Endothelial cell of umbilical vein (primary cell): ENCODE measurements around the gene SLC5A5. TPM values are rescaled to one million over a fixed set of nuclear protein-coding genes. Genes with fewer than 3 reads are reported as not detected.
A peak's percentile ranks its signal among the peaks of the same experiment; 100 is the strongest.

Experiments used
- BruUV-seq: library from RNA; stranded (reverse); fragments of 400-500 nt; replicated peaks from 2 replicates; lab custom pipeline; 2021; lab: Mats Ljungman, UMichigan
- CTCF ChIA-PET: fragments of 300-600, 350-600 bp; sonication (Branson Sonifier 250); formaldehyde crosslinking; loops from one replicate; lab custom pipeline; 2021; ENCODE audit warnings: antibody characterized with exemption, inconsistent platforms; lab: Charles Lee
- POLR2A ChIA-PET: fragments of 300-600, 350-600 bp; sonication (Branson Sonifier 250); formaldehyde crosslinking; loops from one replicate; lab custom pipeline; 2021; ENCODE audit warnings: antibody characterized with exemption, inconsistent platforms; lab: Charles Lee
- DNase-seq: peaks from one replicate; pipeline ENCODE4 v3.0.0-alpha.2; 2011; ENCODE audit warnings: low read depth, low spot score
- FAIRE-seq: peaks from 2 replicates; lab custom pipeline; 2011; peaks lifted over from hg19 to GRCh38; lab: Jason Lieb, UNC
- H2AFZ ChIP-seq: 2 replicates; pipeline ENCODE4 v1.6.0; 2012; ENCODE audit warnings: low read depth, low read length, control low read depth, inconsistent platforms
- H3K27ac ChIP-seq: 2 replicates; pipeline ENCODE4 v1.5.1; 2011; ENCODE audit warnings: low read depth, mild to moderate bottlenecking, control low read depth, low read length, moderate library complexity; ENCODE audit not compliant: insufficient read depth
- H3K27me3 ChIP-seq, 2 experiments: 2 replicates each; pipeline versions ENCODE4 v1.6.0 to v1.6.1; 2011; ENCODE audit warnings: low read length in 2 of 2, mixed read lengths in 1 of 2; ENCODE audit not compliant: control insufficient read depth in 2 of 2, insufficient read depth in 2 of 2
- H3K36me3 ChIP-seq, 2 experiments: 2 replicates in 1 of 2; 3 replicates in 1 of 2; pipeline ENCODE4 v1.5.1; 2011; ENCODE audit warnings: low read length in 2 of 2, mild to moderate bottlenecking in 1 of 2, moderate library complexity in 1 of 2; ENCODE audit not compliant: control insufficient read depth in 2 of 2, insufficient read depth in 2 of 2; ENCODE audit errors: extremely low read depth in 1 of 2
- H3K4me1 ChIP-seq: 3 replicates; pipeline ENCODE4 v1.5.1; 2011; ENCODE audit warnings: mild to moderate bottlenecking, low read length; ENCODE audit not compliant: control insufficient read depth, insufficient read depth; ENCODE audit errors: extremely low read depth
- H3K4me2 ChIP-seq: 2 replicates; pipeline ENCODE4 v1.6.1; 2011; ENCODE audit warnings: low read length, control low read depth, mixed read lengths; ENCODE audit not compliant: insufficient read depth
- H3K4me3 ChIP-seq, 3 experiments: fragments of 200-600 bp in 1 of 3; sonication (generic), shearing (Covaris generic) in 1 of 3; replicated peaks in 1 of 3; 2 replicates each; pipeline ENCODE4 v1.5.1; 2011 to 2016; ENCODE audit warnings: control low read depth in 3 of 3, low read length in 3 of 3, mild to moderate bottlenecking in 2 of 3, inconsistent platforms in 1 of 3, low read depth in 1 of 3, moderate library complexity in 1 of 3; ENCODE audit not compliant: insufficient read depth in 1 of 3
- H3K79me2 ChIP-seq: 2 replicates; pipeline ENCODE4 v1.6.0; 2012; ENCODE audit warnings: low read length, inconsistent platforms; ENCODE audit not compliant: control insufficient read depth, insufficient read depth
- H3K9ac ChIP-seq: replicated peaks from 2 replicates; pipeline ENCODE3; 2011; ENCODE audit warnings: low read length, control low read depth; ENCODE audit not compliant: insufficient read depth; ENCODE audit errors: extremely low read depth
- H3K9me1 ChIP-seq: replicated peaks from 3 replicates; pipeline ENCODE4 v1.6.0; 2011; ENCODE audit warnings: mild to moderate bottlenecking, low read length; ENCODE audit not compliant: control insufficient read depth, insufficient read depth; ENCODE audit errors: extremely low read depth
- H3K9me3 ChIP-seq: replicated peaks from 2 replicates; pipeline ENCODE4 v1.5.1; 2012; ENCODE audit warnings: low read length, inconsistent platforms; ENCODE audit not compliant: control insufficient read depth, insufficient read depth
- H4K20me1 ChIP-seq: replicated peaks from 2 replicates; pipeline ENCODE3; 2011; ENCODE audit warnings: mild to moderate bottlenecking, low read length; ENCODE audit not compliant: control insufficient read depth, insufficient read depth; ENCODE audit errors: extremely low read depth
- JUN ChIP-seq: IDR thresholded peaks from 2 replicates; pipeline ENCODE4 v1.6.1; 2011; ENCODE audit warnings: borderline replicate concordance, low read depth; ENCODE audit not compliant: insufficient read length, insufficient read depth
- dilution Hi-C: fragments of 300-500 bp; cut with MboI; formaldehyde crosslinking; loops from one replicate; pipeline ENCODE4 v1.15.0; 2019; ENCODE audit warnings: low sequenced_read_pairs; ENCODE audit not compliant: extremely low pct_ligation_motif_present
- intact Hi-C: fragments of 100-400 bp; cut with micrococcal nuclease; formaldehyde crosslinking; loops from one replicate; pipeline ENCODE4 v1.10.0; 2022
- polyA plus RNA-seq, 4 experiments: library from polyadenylated mRNA; depleted of rRNA in 3 of 4; stranded (reverse) in 3 of 4; unstranded in 1 of 4; fragments of >200 nt; gene quantifications; 2 replicates each; pipeline versions ENCODE4 v1.2.1 to v1.2.3, GENCODE V29; 2011 to 2012; ENCODE audit warnings: missing spikeins in 1 of 4
- total RNA-seq: library from RNA; stranded (reverse); gene quantifications from 2 replicates; pipeline ENCODE4 v1.2.3, GENCODE V29; 2021
- TF ChIP-seq, protein P1 (sequence below), 2 donors: IDR thresholded peaks; 1 replicate in 1 of 2; 2 replicates in 1 of 2; pipeline ENCODE4 v1.5.1; 2011; ENCODE audit warnings: low read length in 2 of 2, mild to moderate bottlenecking in 2 of 2, moderate library complexity in 2 of 2, control low read depth in 1 of 2, inconsistent platforms in 1 of 2, low read depth in 1 of 2; ENCODE audit not compliant: insufficient read depth in 1 of 2; ENCODE audit errors: extremely low read depth in 1 of 2

SLC5A5 gene
- total and polyA plus RNA-seq, 2 donors (not counting 3 experiments of a cell fraction or from before 2014, with no cell fraction given): not detected

DNA sequence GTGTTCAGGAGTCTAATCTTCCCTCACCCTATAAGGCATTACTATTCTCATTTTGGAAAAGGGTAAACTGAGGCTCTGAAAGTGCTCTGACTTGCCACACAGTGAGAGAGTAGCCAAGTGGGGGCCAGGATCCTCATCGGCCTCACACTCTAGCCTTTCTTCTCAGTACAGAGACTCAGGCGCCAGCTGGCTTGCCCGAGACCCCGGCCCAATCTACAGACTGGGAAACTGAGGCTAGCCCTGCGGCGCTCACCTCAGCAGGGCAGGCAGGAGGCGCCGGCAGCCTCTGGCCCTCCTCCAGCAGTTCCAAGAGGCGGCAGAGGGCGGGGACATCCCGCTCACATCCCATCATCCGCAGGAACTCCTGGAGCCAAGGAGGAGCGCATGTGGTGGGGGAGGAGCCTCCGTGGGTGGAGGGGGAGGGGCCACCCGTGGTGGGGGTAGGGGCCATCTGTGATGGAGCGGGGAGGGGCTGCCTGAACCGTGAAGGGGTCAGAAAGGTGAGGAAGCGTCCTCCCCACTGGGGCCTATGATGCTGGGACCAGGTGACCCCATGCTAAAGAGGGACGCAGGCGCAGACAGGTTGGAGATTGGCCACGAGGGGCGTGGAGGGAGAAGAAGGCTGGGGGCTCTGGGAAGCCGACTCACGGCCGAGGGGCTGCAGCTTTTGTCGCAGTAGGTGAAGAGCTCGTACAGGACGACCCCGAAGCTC lies 41.7 kb upstream of the SLC5A5 start:
- H3K4me3 ChIP-seq: no peak overlapping the region
- dilution Hi-C loops (no loop called here), intact Hi-C loops (no loop called here)
- TF ChIP-seq, protein P1, sequence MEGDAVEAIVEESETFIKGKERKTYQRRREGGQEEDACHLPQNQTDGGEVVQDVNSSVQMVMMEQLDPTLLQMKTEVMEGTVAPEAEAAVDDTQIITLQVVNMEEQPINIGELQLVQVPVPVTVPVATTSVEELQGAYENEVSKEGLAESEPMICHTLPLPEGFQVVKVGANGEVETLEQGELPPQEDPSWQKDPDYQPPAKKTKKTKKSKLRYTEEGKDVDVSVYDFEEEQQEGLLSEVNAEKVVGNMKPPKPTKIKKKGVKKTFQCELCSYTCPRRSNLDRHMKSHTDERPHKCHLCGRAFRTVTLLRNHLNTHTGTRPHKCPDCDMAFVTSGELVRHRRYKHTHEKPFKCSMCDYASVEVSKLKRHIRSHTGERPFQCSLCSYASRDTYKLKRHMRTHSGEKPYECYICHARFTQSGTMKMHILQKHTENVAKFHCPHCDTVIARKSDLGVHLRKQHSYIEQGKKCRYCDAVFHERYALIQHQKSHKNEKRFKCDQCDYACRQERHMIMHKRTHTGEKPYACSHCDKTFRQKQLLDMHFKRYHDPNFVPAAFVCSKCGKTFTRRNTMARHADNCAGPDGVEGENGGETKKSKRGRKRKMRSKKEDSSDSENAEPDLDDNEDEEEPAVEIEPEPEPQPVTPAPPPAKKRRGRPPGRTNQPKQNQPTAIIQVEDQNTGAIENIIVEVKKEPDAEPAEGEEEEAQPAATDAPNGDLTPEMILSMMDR (IDR thresholded peaks at IDR 0.05; ENCODE audit: extremely low read depth in 1 of 2, insufficient read depth in 1 of 2, low read depth in 1 of 2, low read length in 2 of 2): no peak
- TF ChIP-seq JUN: no peak
- DNase-seq (no peak), FAIRE-seq (no peak)
- no peak overlapping the region for H3K4me2 ChIP-seq
- H3K9me1 ChIP-seq: no peaks in the 10 kb centered on the region
- H3K36me3 ChIP-seq: no peaks in the 10 kb centered on the region
- BruUV-seq: no TSS peak
- ChIA-PET CTCF (interaction anchor here (0.6 to 3.1 kb wide), 4 partner anchors 18 to 149 kb away, joined by 3 to 10 read pairs (median 6); partner anchors contain the start of genes JAK3 and RPL18A), POLR2A (interaction anchor here (0.6 to 1.3 kb wide), 2 partner anchors 30 to 111 kb away, joined by 4 to 7 read pairs; partner anchors contain the start of gene RPL18A)
- peak overlapping the region; percentile 29 for H2AFZ ChIP-seq
- peaks cover 13% of the 10 kb centered on the region for H3K4me1 ChIP-seq
- no peak overlapping the region for H3K27ac ChIP-seq
- no peaks in the 10 kb centered on the region for H3K79me2 ChIP-seq
- H4K20me1 ChIP-seq: no peaks in the 10 kb centered on the region
- H3K9ac ChIP-seq: no peak overlapping the region
- no peaks in the 10 kb centered on the region for H3K9me3 ChIP-seq
- H3K27me3 ChIP-seq: peaks cover 0 to 3% of the 10 kb centered on the region in 2 experiments
